HG02885 (cell line): ENCODE measurements around the gene APOH.

Source experiments
- ATAC-seq: cut with Tn5 transposase; IDR thresholded peaks from one replicate; pipeline ENCODE4 v1.9.1; 2021; ENCODE audit warnings: mild to moderate bottlenecking; ENCODE audit not compliant: unreplicated experiment, poor library complexity

Gene APOH

GRCh38 chr17:66235377-66235994 is 6.3 kb upstream of the APOH start:
- no peak for ATAC-seq

GRCh38 chr17:66234611-66235010 is 5.4 kb upstream of the APOH start:
- ATAC-seq, result no peak

GRCh38 chr17:66233023-66233753 is 4.0 kb upstream of the APOH start:
- no peak for ATAC-seq

GRCh38 chr17:66230922-66231591 is 1.8 kb upstream of the APOH start:
- no peak for ATAC-seq

- ATAC-seq, result no peak
Observed at GRCh38 chr17:66229783-66230538, 746 bp upstream of the APOH start.

- no peak for ATAC-seq
Observed at GRCh38 chr17:66227212-66228045, 1.8 kb downstream of the APOH start.

- no peak for ATAC-seq
Observed at GRCh38 chr17:66222798-66223350, 6.3 kb downstream of the APOH start.

- ATAC-seq, result no peak
Observed at GRCh38 chr17:66221755-66222530, 7.3 kb downstream of the APOH start.

- no peak for ATAC-seq
Observed at GRCh38 chr17:66221343-66221742, 7.9 kb downstream of the APOH start.

- ATAC-seq, result no peak
Observed at GRCh38 chr17:66220079-66220835, 9.0 kb downstream of the APOH start.

GRCh38 chr17:66215529-66215911 is 13.7 kb downstream of the APOH start:
- no peak for ATAC-seq

- ATAC-seq, result no peak
Observed at GRCh38 chr17:66214884-66215528, 14.2 kb downstream of the APOH start.

- no peak for ATAC-seq
Observed at GRCh38 chr17:66211047-66211810, 18.0 kb downstream of the APOH start.

GRCh38 chr17:66210208-66210574 is 19.0 kb downstream of the APOH start:
- ATAC-seq, result no peak

- ATAC-seq, result no peak
Observed at GRCh38 chr17:66207936-66208335, 21.3 kb downstream of the APOH start.

- no peak for ATAC-seq
Observed at GRCh38 chr17:66203274-66204015, 25.8 kb downstream of the APOH start.
